K562 (cell line): Measurements from ENCODE around the gene MYCBPAP. TPM values are rescaled to one million over a fixed set of nuclear protein-coding genes. Genes with fewer than 3 reads are reported as not detected.

Experiments used
- ATAC-seq: fragments of 200-7000 bp; cut with Tn5 transposase; 3 replicates; pipeline ENCODE4 v1.9.1; 2020; ENCODE audit warnings: moderate library complexity
- BruUV-seq: library from RNA; stranded (reverse); fragments of 400-500 nt; replicated peaks from 2 replicates; lab custom pipeline; 2021; lab: Mats Ljungman, UMichigan
- CTCF ChIA-PET: fragments of 300-600 bp; formaldehyde crosslinking; extraction: SDS; loops from one replicate; lab custom pipeline; 2021; ENCODE audit warnings: low intra/inter-chr PET ratio; lab: Yijun Ruan, JAX
- POLR2A ChIA-PET: fragments of 300-600, 350-650 bp; sonication (Branson Sonifier 250); formaldehyde crosslinking; extraction: SDS; loops from one replicate; lab custom pipeline; 2021; ENCODE audit warnings: antibody characterized with exemption, inconsistent platforms; lab: Yijun Ruan, JAX
- DNase-seq, 4 experiments: peaks; one replicate each; pipeline versions ENCODE4 v3.0.0 to v3.0.0-alpha.2; 2011 to 2018; ENCODE audit warnings: low spot score in 3 of 4, mixed read lengths in 3 of 4; ENCODE audit errors: extremely low read depth in 1 of 4
- FAIRE-seq: peaks from 2 replicates; lab custom pipeline; 2011; peaks lifted over from hg19 to GRCh38; lab: Jason Lieb, UNC
- H2AFZ ChIP-seq: 2 replicates; pipeline ENCODE4 v1.6.0; 2011; ENCODE audit warnings: low read depth, low read length, control low read depth, inconsistent platforms
- H3K27ac ChIP-seq: fragments of 200-600 bp; 3 replicates; pipeline ENCODE4 v1.8.0; 2011; ENCODE audit warnings: low read depth, mild to moderate bottlenecking, control low read depth, inconsistent platforms, low read length, moderate library complexity, mixed read lengths; ENCODE audit errors: extremely low read depth
- H3K27me3 ChIP-seq, 2 experiments: fragments of 300-600 bp in 1 of 2; 2 replicates in 1 of 2; 3 replicates in 1 of 2; pipeline versions ENCODE4 v1.6.0 to v1.8.0; 2011; ENCODE audit warnings: inconsistent platforms in 2 of 2, low read length in 2 of 2, mild to moderate bottlenecking in 1 of 2, mixed read lengths in 1 of 2, moderate library complexity in 1 of 2; ENCODE audit not compliant: control insufficient read depth in 2 of 2, insufficient read depth in 2 of 2
- H3K36me3 ChIP-seq: fragments of 300-600 bp; 3 replicates; pipeline ENCODE4 v1.8.0; 2011; ENCODE audit warnings: mild to moderate bottlenecking, low read length, inconsistent platforms; ENCODE audit not compliant: control insufficient read depth, insufficient read depth
- H3K4me1 ChIP-seq, 2 experiments: fragments of 200-600 bp in 1 of 2; replicated peaks in 1 of 2; 2 replicates in 1 of 2; 3 replicates in 1 of 2; pipeline versions ENCODE4 v1.5.1 to v1.8.0; 2011; ENCODE audit warnings: inconsistent platforms in 2 of 2, low read length in 2 of 2, mild to moderate bottlenecking in 1 of 2, mixed read lengths in 1 of 2, moderate library complexity in 1 of 2; ENCODE audit not compliant: control insufficient read depth in 2 of 2, insufficient read depth in 2 of 2
- H3K4me2 ChIP-seq: 2 replicates; pipeline ENCODE4 v1.6.1; 2011; ENCODE audit warnings: low read length, control low read depth, inconsistent platforms, mixed read lengths; ENCODE audit not compliant: insufficient read depth
- H3K4me3 ChIP-seq: fragments of 200-600 bp; sonication (generic), shearing (Covaris generic); 2 replicates; pipeline ENCODE4 v1.5.1; 2016; ENCODE audit warnings: control low read depth, inconsistent platforms
- H3K79me2 ChIP-seq: fragments of 200-600 bp; 3 replicates; pipeline ENCODE4 v1.8.0; 2011; ENCODE audit warnings: low read length, inconsistent platforms; ENCODE audit not compliant: control insufficient read depth, insufficient read depth
- H3K9ac ChIP-seq, 2 experiments: 2 replicates each; pipeline versions ENCODE4 v1.6.0 to v1.6.1; 2011; ENCODE audit warnings: low read depth in 2 of 2, low read length in 2 of 2, control low read depth in 1 of 2, inconsistent platforms in 1 of 2, mild to moderate bottlenecking in 1 of 2, mixed read lengths in 1 of 2; ENCODE audit not compliant: insufficient read depth in 1 of 2
- H3K9me1 ChIP-seq: one replicate; pipeline ENCODE4 v1.6.0; 2011; ENCODE audit warnings: inconsistent platforms, mild to moderate bottlenecking, low read length, moderate library complexity; ENCODE audit not compliant: control insufficient read depth, insufficient read depth
- H3K9me3 ChIP-seq: replicated peaks from 2 replicates; pipeline ENCODE4 v1.5.1; 2011; ENCODE audit warnings: low read depth, low read length, inconsistent platforms; ENCODE audit not compliant: control insufficient read depth, insufficient read depth
- H4K20me1 ChIP-seq: replicated peaks from 2 replicates; pipeline ENCODE4 v1.6.1; 2011; ENCODE audit warnings: low read length, inconsistent platforms, mixed read lengths; ENCODE audit not compliant: control insufficient read depth, insufficient read depth
- FIP1L1 ChIP-seq: fragments of 200-400 bp; formaldehyde crosslinking; IDR thresholded peaks from 2 replicates; pipeline ENCODE4 v1.6.1; 2018; ENCODE audit warnings: mild to moderate bottlenecking, low read depth, low read length; ENCODE audit not compliant: poor library complexity, severe bottlenecking
- WGBS: fragments of 100-300 bp; shearing (Covaris generic); methylation state at CpG from one replicate; pipeline ENCODE4 v1.1.6; 2016; ENCODE audit warnings: low coverage, mixed read lengths; ENCODE audit not compliant: insufficient coverage; ENCODE audit errors: missing lambda C conversion rate; 5-methylcytosine and 5-hydroxymethylcytosine counted together
- in situ Hi-C: fragments of 300-500 bp; cut with MboI; formaldehyde crosslinking; loops from 4 replicates; pipeline ENCODE4 v1.15.0; 2018; ENCODE audit warnings: inconsistent platforms, mixed read lengths
- intact Hi-C: fragments of 100-400 bp; cut with micrococcal nuclease; formaldehyde crosslinking; loops from 2 replicates; pipeline ENCODE4 v1.14.2; 2022
- polyA plus RNA-seq, 8 experiments: library from polyadenylated mRNA; depleted of rRNA in 4 of 8; stranded (reverse) in 5 of 8; unstranded in 3 of 8; fragments of >200 nt; fragmentation: Nextera tagmentation in 2 of 8; fragmentation: Illumina TruSeq in 1 of 8; extraction: Ambion mirVana in 2 of 8; extraction: Trizol in 1 of 8; gene quantifications; 2 replicates each; pipeline versions ENCODE4 v1.2.1 to v1.2.3, GENCODE V29; 2011 to 2014; ENCODE audit warnings: inconsistent platforms in 1 of 8, missing spikeins in 1 of 8
- total RNA-seq, 7 experiments: library from RNA; depleted of rRNA in 6 of 7; stranded (reverse); fragments of >200 nt in 6 of 7; fragmentation: Illumina TruSeq in 2 of 7; extraction: Trizol in 2 of 7; gene quantifications; 2 replicates each; pipeline versions ENCODE4 v1.2.1 to v1.2.3, GENCODE V29; 2011 to 2021; ENCODE audit warnings: low replicate concordance in 1 of 7
- TF ChIP-seq, protein P1 (sequence below): sonication (generic); formaldehyde crosslinking; IDR thresholded peaks from 2 replicates; pipeline ENCODE4 v1.8.0; 2022; ENCODE audit warnings: mild to moderate bottlenecking, missing genetic modification reagents

Gene MYCBPAP
- total and polyA plus RNA-seq, 9 of the 15 experiments (the other 6 are each of a cell fraction or from before 2014, with no cell fraction given) = not detected

DNA sequence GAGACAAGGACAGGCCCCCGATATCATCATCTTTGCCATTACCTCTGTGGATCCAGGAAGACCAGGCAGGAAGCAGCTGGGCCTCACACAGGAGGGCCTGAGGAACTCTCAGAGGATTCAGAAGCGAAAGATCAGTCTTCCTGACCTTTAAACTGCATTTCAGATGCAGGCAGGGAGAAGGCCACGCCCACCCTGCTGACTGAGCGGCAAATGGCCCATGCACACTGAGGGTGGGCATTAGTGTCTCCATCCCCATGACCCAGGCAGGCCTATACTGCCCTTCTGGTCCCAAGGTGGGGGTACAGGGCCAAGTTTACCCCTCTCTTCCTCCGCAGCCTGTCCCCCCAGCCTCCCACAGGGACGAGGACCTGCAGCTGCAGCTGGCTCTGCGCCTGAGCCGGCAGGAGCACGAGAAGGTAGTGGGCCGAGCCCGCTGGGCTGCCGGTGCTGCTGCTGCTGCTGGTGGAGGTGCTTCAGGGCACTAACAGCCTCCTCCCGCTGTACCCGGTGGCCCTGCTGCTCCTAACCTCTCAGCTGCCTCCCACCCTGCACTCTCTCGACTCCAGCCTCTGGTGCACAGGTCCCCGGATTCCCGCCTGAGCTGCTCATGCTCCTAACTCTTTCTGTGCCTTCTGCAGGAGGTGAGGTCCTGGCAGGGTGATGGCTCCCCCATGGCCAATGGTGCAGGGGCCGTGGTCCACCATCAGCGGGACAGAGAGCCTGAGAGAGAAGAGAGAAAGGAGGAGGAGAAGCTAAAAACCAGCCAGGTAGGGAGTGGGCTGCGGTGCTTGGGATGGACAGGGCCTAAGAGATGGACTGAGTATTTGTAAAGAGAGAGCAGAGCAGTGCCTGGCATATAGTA is 30.5 kb downstream of the MYCBPAP start:
- CTCF ChIA-PET = no interaction called here
- no peak for TF ChIP-seq FIP1L1
- TF ChIP-seq, protein P1, sequence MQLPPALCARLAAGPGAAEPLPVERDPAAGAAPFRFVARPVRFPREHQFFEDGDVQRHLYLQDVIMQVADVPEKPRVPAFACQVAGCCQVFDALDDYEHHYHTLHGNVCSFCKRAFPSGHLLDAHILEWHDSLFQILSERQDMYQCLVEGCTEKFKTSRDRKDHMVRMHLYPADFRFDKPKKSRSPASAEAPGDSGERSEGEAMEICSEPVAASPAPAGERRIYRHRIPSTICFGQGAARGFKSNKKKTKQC (CRISPR knock-in tag) = 0 out of 2 replicates have a peak, but pooled peaks have one; percentile 42
- H2AFZ ChIP-seq = no peak overlapping the region
- BruUV-seq = no TSS peak
- in situ Hi-C loops (no loop called here), intact Hi-C loops (no loop called here)
- ATAC-seq (no peak), FAIRE-seq (no peak), DNase-seq (no peak)
- no peaks in the 10 kb centered on the region for H3K9me3 ChIP-seq
- H4K20me1 ChIP-seq = 0 out of 2 replicates have a peak, but pooled peaks cover 7% of the 10 kb centered on the region
- peak overlapping the region in 1 of 2 experiments; percentile 20; a peak in 2 of 4 replicates for H3K9ac ChIP-seq
- no peak overlapping the region for H3K4me3 ChIP-seq
- H3K4me1 ChIP-seq = peaks cover 6 to 58% of the 10 kb centered on the region in 2 experiments; a peak in 4 of 5 replicates
- peaks cover 4 to 31% of the 10 kb centered on the region in 2 experiments; a peak in 3 of 5 replicates for H3K27me3 ChIP-seq
- POLR2A ChIA-PET = interaction anchor here (0.6 kb wide), 2 partner anchors 8 to 328 kb away, joined by 3 read pairs; partner anchors contain the start of gene TOB1
- no peaks in the 10 kb centered on the region for H3K9me1 ChIP-seq
- H3K36me3 ChIP-seq = no peaks in the 10 kb centered on the region
- H3K79me2 ChIP-seq = no peaks in the 10 kb centered on the region
- WGBS = 33% methylated on average over 18 of the region's 20 CpGs
- H3K4me2 ChIP-seq = no peak overlapping the region
- H3K27ac ChIP-seq = no peak overlapping the region
